GM21619 (cell line): ENCODE measurements around the gene SPRYD4.

ENCODE experiments used
- ATAC-seq: cut with Tn5 transposase; IDR thresholded peaks from one replicate; pipeline ENCODE4 v1.9.1; 2021; ENCODE audit not compliant: unreplicated experiment

The SPRYD4 gene

DNA sequence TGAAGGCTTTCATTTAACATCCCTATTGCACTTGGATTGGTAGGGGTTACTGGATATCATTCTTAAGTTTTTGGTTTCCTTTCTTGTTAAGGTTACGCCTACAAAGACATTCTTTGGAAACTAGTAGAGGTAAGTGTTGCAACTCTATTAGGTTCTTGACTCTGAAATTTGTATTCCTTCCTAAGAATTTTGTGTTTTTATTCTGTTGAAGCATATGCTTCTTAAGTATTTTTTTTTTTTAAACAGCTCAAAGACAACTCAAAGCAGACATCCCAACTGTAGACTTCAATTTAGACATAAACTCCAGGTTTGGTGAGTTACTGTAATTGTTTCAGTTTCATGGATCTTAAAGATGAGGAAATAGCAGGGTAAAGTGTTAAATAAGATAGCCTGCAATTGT is 52.1 kb downstream of the SPRYD4 start:
- ATAC-seq = no peak

DNA sequence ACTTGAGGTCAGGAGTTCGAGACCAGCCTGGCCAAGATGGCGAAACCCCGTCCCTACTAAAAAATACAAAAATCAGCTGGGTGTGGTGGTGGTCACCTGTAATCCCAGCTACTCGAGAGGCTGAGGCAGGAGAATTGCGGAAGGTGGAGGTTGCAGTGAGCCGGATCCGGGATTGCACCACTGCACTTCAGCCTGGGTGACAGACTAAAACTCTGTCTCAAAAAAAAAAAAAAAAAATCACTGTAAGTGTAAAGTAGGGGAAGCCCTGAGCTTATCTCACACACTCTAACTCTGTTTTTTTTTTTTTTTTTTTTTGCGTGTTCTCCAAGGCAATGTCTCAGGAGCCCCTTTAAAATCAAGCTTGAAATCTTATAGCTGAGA is 52.8 kb downstream of the SPRYD4 start:
- ATAC-seq = no peak

DNA sequence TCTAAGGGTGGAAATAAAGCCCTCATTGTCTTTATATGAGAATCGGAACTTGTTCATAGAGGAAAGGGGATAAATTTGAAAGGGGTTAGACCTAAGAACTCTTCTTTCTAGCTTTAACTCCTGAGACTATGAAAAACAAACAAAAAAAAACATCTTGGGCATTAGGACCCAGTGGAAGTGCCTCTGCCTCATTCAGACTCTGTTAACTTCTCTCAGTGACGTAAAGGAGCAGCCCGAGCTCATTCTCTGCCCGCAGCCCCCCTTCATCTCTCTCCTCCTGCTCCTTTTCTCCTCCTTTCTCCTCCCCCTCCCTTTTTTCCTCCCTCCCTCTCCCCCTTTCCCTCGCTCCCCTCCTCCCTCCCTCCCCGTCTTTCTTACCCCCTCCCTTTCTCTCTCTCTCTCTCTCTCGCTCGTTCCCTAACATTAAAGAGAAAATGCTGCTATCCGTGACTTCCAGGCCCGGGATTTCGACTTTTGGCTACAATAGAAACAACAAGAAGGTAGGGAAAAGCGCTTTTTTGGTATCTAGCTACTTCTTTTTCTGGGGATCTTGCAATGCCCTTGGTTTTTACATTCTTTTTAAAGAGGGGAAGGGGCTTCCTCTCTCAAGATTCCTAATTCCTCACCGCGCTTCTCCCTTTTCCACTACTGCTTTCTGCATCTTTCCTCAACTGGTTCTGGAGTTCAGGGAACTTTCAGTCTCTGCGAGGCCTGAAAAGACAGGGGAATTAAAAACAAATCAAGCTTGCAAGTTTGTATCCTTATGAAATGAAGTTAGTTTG is 53.4 kb downstream of the SPRYD4 start, which contains the start of gene RBMS2:
RBMS2 (plus strand) TSS at position 231 of the 782 bp plus-strand sequence; CDS start at position 435, 204 bp downstream.
- ATAC-seq = no peak

DNA sequence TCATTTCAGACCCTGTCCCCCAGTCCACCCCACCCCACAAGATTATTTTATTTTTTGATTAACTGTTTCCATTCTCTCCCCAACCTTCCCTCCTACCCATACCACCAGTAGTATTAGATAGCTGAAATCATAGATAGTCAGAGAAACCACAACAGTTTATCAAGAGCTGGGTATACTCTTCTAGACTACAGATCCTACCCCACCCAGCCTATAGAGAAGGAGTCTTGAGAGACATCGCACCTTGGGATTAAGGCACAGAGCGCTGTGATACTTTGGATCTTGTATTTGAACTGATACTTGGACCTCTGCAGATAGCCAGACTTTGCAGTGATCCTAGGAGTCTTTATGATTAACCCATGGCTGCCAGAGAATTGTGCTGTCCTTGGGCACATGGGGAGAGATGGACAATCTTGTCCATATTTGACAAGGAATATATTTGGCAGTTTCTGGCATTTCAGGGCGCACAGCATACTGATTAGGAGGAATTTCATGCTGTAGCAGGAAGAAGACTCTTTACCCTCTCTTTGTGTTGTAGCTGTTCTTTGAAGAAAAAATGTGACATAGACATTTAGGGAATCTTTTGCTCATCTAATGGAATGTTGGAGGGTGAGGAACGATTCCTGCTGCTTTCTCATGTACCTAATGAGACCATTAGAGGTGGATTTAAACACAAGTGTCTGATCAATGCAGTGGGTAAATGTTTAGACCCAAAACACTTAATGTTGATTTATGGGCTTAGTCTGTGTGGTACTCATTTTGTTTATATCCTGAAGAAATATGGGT is 54.2 kb downstream of the SPRYD4 start:
- ATAC-seq = no peak

DNA sequence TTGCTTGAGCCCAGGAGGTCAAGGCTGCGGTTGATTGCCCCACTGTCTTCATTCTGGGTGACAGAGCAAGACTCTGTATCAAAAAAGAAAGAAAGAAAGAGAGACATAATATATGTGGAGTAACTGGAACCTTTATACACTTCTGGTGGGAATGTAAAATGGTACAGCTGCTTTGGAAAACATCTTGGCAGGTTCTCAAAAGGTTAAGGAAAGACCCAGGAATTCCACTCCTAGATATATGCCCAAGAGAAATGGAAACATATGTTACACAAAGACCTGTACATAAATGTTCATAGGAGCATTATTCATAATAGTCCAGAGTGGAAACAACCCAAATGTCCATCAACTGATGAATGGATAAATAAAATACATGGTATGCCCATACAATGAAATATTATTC is 60.5 kb downstream of the SPRYD4 start:
- ATAC-seq = no peak
